HG03103 (cell line): ENCODE data around the gene ADH7.

ENCODE experiments used
- ATAC-seq: cut with Tn5 transposase; IDR thresholded peaks from one replicate; pipeline ENCODE4 v1.9.1; 2021; ENCODE audit warnings: low read depth; ENCODE audit not compliant: unreplicated experiment

Gene ADH7

GRCh38 chr4:99435154-99435553 lies at the start of gene ADH7:
Gene ADH7 (minus strand): TSS chr4:99435342. CDS start chr4:99435233, 109 bp downstream.
- ATAC-seq = no peak

GRCh38 chr4:99483636-99484035 lies 48.5 kb upstream of the ADH7 start:
- ATAC-seq = no peak

GRCh38 chr4:99473131-99473530 lies 38.0 kb upstream of the ADH7 start:
- ATAC-seq = no peak

GRCh38 chr4:99471896-99472295 lies 36.8 kb upstream of the ADH7 start:
- no peak for ATAC-seq

GRCh38 chr4:99471349-99471748 lies 36.2 kb upstream of the ADH7 start:
- no peak for ATAC-seq

- ATAC-seq = no peak
Measured at GRCh38 chr4:99468889-99469288, 33.7 kb upstream of the ADH7 start.

GRCh38 chr4:99467887-99468286 lies 32.7 kb upstream of the ADH7 start:
- ATAC-seq = no peak

GRCh38 chr4:99463566-99463965 lies 28.4 kb upstream of the ADH7 start:
- no peak for ATAC-seq

- peak; percentile 97 for ATAC-seq
Measured at GRCh38 chr4:99462875-99463464, 27.8 kb upstream of the ADH7 start.

GRCh38 chr4:99461623-99462401 lies 26.7 kb upstream of the ADH7 start:
- no peak for ATAC-seq

GRCh38 chr4:99459546-99460042 lies 24.5 kb upstream of the ADH7 start:
- ATAC-seq = no peak

- ATAC-seq = no peak
Measured at GRCh38 chr4:99458911-99459447, 23.8 kb upstream of the ADH7 start.

- ATAC-seq = no peak
Measured at GRCh38 chr4:99457676-99458075, 22.5 kb upstream of the ADH7 start.

GRCh38 chr4:99457270-99457669 lies 22.1 kb upstream of the ADH7 start:
- ATAC-seq = no peak

GRCh38 chr4:99447513-99447912 lies 12.4 kb upstream of the ADH7 start:
- ATAC-seq = no peak

GRCh38 chr4:99447079-99447478 lies 11.9 kb upstream of the ADH7 start:
- peak; percentile 96 for ATAC-seq

GRCh38 chr4:99438405-99438780 lies 3.3 kb upstream of the ADH7 start:
- ATAC-seq = no peak

GRCh38 chr4:99437723-99438404 lies 2.7 kb upstream of the ADH7 start:
- no peak for ATAC-seq

GRCh38 chr4:99436976-99437722 lies 2.0 kb upstream of the ADH7 start:
- no peak for ATAC-seq

GRCh38 chr4:99436462-99436861 lies 1.3 kb upstream of the ADH7 start:
- no peak for ATAC-seq

GRCh38 chr4:99430106-99430505 lies 5.0 kb downstream of the ADH7 start:
- no peak for ATAC-seq
